Upper lobe of left lung (tissue), 6 donors: ENCODE results near the gene MS4A6A. TPM values are rescaled to one million over a fixed set of nuclear protein-coding genes. Genes with fewer than 3 reads are reported as not detected.
"Not testable (repeated sequence)": the region's sequence is repeated elsewhere in the genome, so short reads cannot be mapped to it uniquely, and the experiment has no call there.

ENCODE experiments used
- ATAC-seq, 2 donors: fragments of 200-7000 bp; cut with Tn5 transposase; one replicate each; pipeline ENCODE4 v1.9.1; 2022; ENCODE audit warnings: mild to moderate bottlenecking in 2 of 2, moderate library complexity in 2 of 2; ENCODE audit not compliant: low FRiP score in 2 of 2
- DNase-seq, 2 donors: peaks; one replicate each; pipeline ENCODE4 v3.0.0-alpha.2; 2019 to 2020
- H3K27ac ChIP-seq, 4 donors: fragments of 200-600 bp; sonication (generic); one replicate each; pipeline ENCODE4 v1.5.1; 2016 to 2019
- H3K27me3 ChIP-seq, 4 donors: fragments of 200-600 bp; sonication (generic); one replicate each; pipeline ENCODE4 v1.5.1; 2017 to 2019
- H3K36me3 ChIP-seq, 4 donors: fragments of 200-600 bp; sonication (generic); one replicate each; pipeline ENCODE4 v1.5.1; 2016 to 2019
- H3K4me1 ChIP-seq, 4 donors: fragments of 200-600 bp; sonication (generic); one replicate each; pipeline ENCODE4 v1.5.1; 2018 to 2019
- H3K4me3 ChIP-seq, 4 donors: fragments of 200-600 bp; sonication (generic); one replicate each; pipeline ENCODE4 v1.5.1; 2017 to 2019; ENCODE audit warnings: mild to moderate bottlenecking in 2 of 4, moderate library complexity in 1 of 4
- H3K9me3 ChIP-seq, 4 donors: fragments of 200-600 bp; sonication (generic); one replicate each; pipeline ENCODE4 v1.5.1; 2018 to 2019
- CTCF ChIP-seq, 6 experiments: fragments of 450-650 bp in 4 of 6; fragments of 200-600 bp in 2 of 6; sonication (generic) in 2 of 6; IDR thresholded peaks; one replicate each; pipeline ENCODE4 v1.5.1; 2016 to 2019; ENCODE audit warnings: antibody characterized with exemption in 6 of 6
- EP300 ChIP-seq, 4 donors: sonication (generic); formaldehyde crosslinking; IDR thresholded peaks; one replicate each; pipeline ENCODE4 v1.5.1; 2017; ENCODE audit warnings: antibody characterized with exemption in 4 of 4, control low read depth in 2 of 4
- POLR2A ChIP-seq, 4 donors: fragments of 450-650 bp; IDR thresholded peaks; one replicate each; pipeline ENCODE4 v1.5.1; 2016 to 2017; ENCODE audit warnings: antibody characterized with exemption in 4 of 4, mild to moderate bottlenecking in 2 of 4
- POLR2AphosphoS5 ChIP-seq, 2 donors: sonication (generic); formaldehyde crosslinking; IDR thresholded peaks; one replicate each; pipeline ENCODE4 v1.5.1; 2017; ENCODE audit warnings: antibody characterized with exemption in 2 of 2
- WGBS, 2 donors: methylation state at CpG; one replicate each; pipeline ENCODE4 v1.1.5; 2017 to 2018; 5-methylcytosine and 5-hydroxymethylcytosine counted together
- total RNA-seq, 6 donors: library from RNA; depleted of rRNA in 4 of 6; stranded (reverse); fragments of >200 nt in 4 of 6; gene quantifications; one replicate each; pipeline versions ENCODE4 v1.1.0 to v1.2.1, GENCODE V29; 2016 to 2021
- donor health status: DM: no; HTN: no; CAD: no; lungs with moderate emphysema.
- donor health status: DM: no; HTN: yes; CAD: no; lungs with severe emphysema.

MS4A6A gene
- total RNA-seq, 6 donors from 2014 or later: 21.4 to 156 (median 97.0) TPM

GRCh38 chr11:60206616-60207015, 23.7 kb upstream of the MS4A6A start:
- H3K4me1 ChIP-seq: no peaks in the 10 kb centered on the region

GRCh38 chr11:60204922-60205321, 22.0 kb upstream of the MS4A6A start:
- Histone ChIP-seq H3K4me3 (no peak overlapping the region), H3K27me3 (no peaks in the 10 kb centered on the region), H3K27ac (no peak overlapping the region), H3K4me1 (no peaks in the 10 kb centered on the region), H3K36me3 (no peaks in the 10 kb centered on the region), H3K9me3 (no peaks in the 10 kb centered on the region)
- TF ChIP-seq CTCF (IDR thresholded peaks at IDR 0.05) (no peak), POLR2A (IDR thresholded peaks at IDR 0.05) (no peak), POLR2AphosphoS5 (IDR thresholded peaks at IDR 0.05) (no peak), EP300 (IDR thresholded peaks at IDR 0.05) (no peak)
- DNase-seq (no peak), ATAC-seq (no peak)
- WGBS, 2 donors: 78 to 88% methylated on average over 4 of the region's 4 CpGs

More at GRCh38 chr11:60206616-60207015, 23.7 kb upstream of the MS4A6A start:
- TF ChIP-seq POLR2AphosphoS5 (IDR thresholded peaks at IDR 0.05) (no peak), CTCF (IDR thresholded peaks at IDR 0.05) (no peak), POLR2A (IDR thresholded peaks at IDR 0.05) (no peak), EP300 (IDR thresholded peaks at IDR 0.05) (no peak)
- Histone ChIP-seq H3K36me3 (no peaks in the 10 kb centered on the region), H3K9me3 (no peaks in the 10 kb centered on the region), H3K27me3 (no peaks in the 10 kb centered on the region), H3K4me3 (no peak overlapping the region), H3K27ac (no peak overlapping the region)
- no peak for DNase-seq
- WGBS, 2 donors: 95 to 100% methylated on average over 1 of the region's 1 CpG
- no peak for ATAC-seq

- not testable (repeated sequence) for H3K36me3 ChIP-seq, H3K27me3 ChIP-seq, H3K9me3 ChIP-seq, H3K4me3 ChIP-seq, H3K27ac ChIP-seq, ATAC-seq, H3K4me1 ChIP-seq
- peak in 1 of 2 donors; percentile 54 for DNase-seq
- 90 to 100% methylated on average over 1 to 11 of the region's 26 CpGs for WGBS, 2 donors
These were observed 18.5 kb upstream of the MS4A6A start for GRCh38 chr11:60201334-60201733.

GRCh38 chr11:60197442-60197841, 14.6 kb upstream of the MS4A6A start:
- TF ChIP-seq POLR2AphosphoS5 (IDR thresholded peaks at IDR 0.05): no peak
- TF ChIP-seq EP300 (IDR thresholded peaks at IDR 0.05): no peak
- TF ChIP-seq POLR2A (IDR thresholded peaks at IDR 0.05): no peak
- TF ChIP-seq CTCF (IDR thresholded peaks at IDR 0.05): no peak
- Histone ChIP-seq H3K4me3 (no peak overlapping the region), H3K9me3 (no peaks in the 10 kb centered on the region), H3K36me3 (no peaks in the 10 kb centered on the region), H3K4me1 (no peaks in the 10 kb centered on the region), H3K27ac (no peak overlapping the region), H3K27me3 (no peaks in the 10 kb centered on the region)
- whole genome bisulfite sequencing, 2 donors: 85 to 87% methylated on average over 1 of the region's 1 CpG
- ATAC-seq: no peak
- no peak for DNase-seq

- 69 to 70% methylated on average over 4 of the region's 4 CpGs for WGBS, 2 donors
- Histone ChIP-seq H3K4me3 (no peak overlapping the region), H3K27ac (peak overlapping the region in 3 of 4 donors; percentile 12 to 41 (median 26)), H3K9me3 (no peaks in the 10 kb centered on the region), H3K4me1 (no peaks in the 10 kb centered on the region), H3K36me3 (no peaks in the 10 kb centered on the region), H3K27me3 (no peaks in the 10 kb centered on the region)
- TF ChIP-seq CTCF (IDR thresholded peaks at IDR 0.05): no peak
- no peak for TF ChIP-seq EP300 (IDR thresholded peaks at IDR 0.05)
- TF ChIP-seq POLR2AphosphoS5 (IDR thresholded peaks at IDR 0.05): no peak
- TF ChIP-seq POLR2A (IDR thresholded peaks at IDR 0.05): no peak
- DNase-seq (no peak), ATAC-seq (no peak)
These were observed 13.1 kb upstream of the MS4A6A start for GRCh38 chr11:60195923-60196368.
